Right forelimb (tissue), 1 donor: ENCODE measurements around the gene USP5.
"Not testable (repeated sequence)": the region's sequence is repeated elsewhere in the genome, so short reads cannot be mapped to it uniquely, and the experiment has no call there.

Experiments
- DNase-seq: peaks from one replicate; pipeline ENCODE4 v3.0.0-alpha.2; 2018

Gene USP5

DNA sequence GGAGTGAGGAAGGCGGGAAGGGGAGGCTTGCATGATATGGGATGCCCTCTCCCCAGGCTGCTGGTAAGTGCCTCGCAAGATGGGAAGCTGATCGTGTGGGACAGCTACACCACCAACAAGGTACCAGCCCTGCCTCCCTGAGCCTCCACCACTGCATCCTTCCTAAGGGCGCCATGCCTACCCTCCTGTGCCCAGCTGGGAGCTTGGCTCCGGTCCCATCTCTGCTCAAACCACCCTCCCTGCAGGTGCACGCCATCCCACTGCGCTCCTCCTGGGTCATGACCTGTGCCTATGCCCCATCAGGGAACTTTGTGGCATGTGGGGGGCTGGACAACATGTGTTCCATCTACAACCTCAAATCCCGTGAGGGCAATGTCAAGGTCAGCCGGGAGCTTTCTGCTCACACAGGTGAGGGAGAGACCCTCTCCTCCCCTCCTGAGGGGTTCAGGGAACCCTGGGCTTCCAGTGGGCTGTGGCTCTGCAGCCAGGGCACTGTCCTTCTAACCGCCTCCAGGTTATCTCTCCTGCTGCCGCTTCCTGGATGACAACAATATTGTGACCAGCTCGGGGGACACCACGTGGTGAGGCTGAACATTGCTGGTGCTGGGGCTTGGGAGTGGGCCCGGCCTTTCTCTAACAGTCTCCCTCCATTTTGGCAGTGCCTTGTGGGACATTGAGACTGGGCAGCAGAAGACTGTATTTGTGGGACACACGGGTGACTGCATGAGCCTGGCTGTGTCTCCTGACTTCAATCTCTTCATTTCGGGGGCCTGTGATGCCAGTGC is 8.6 kb upstream of the USP5 start:
- DNase-seq, result no peak

GRCh38 chr12:6845395-6845794 is 6.6 kb upstream of the USP5 start:
- DNase-seq, result no peak

DNA sequence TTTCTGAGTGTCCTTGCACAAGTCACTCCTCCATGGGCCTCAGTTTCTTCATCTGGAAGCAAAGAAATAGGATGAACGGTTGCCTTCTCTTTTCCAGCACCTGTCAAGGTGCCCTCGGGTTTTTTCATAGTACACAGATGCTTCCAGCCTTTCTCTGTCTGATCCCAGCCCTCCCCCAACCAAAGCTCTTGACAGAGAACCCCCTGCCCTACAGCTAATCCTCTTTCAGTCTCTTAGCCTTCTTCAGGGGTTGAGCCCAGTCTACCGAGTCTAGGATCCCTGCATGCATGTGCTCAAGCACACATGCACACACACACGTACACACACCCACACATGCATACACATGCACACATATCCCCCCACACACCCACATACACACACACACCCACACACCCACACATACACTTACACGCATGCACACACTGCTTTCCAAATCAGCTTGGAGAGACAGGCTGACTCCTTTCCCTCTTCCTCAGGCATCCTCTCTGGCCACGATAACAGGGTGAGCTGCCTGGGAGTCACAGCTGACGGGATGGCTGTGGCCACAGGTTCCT is 5.6 kb upstream of the USP5 start:
- DNase-seq, result no peak

- no peak for DNase-seq
Measured at GRCh38 chr12:6847676-6848075, 4.3 kb upstream of the USP5 start.

- DNase-seq, result no peak
Measured at GRCh38 chr12:6849427-6849826, 2.5 kb upstream of the USP5 start.

- no peak for DNase-seq
Measured at GRCh38 chr12:6849976-6850560, 1.9 kb upstream of the USP5 start.

- peak; percentile 56 for DNase-seq
Measured at GRCh38 chr12:6850796-6851152, 1.2 kb upstream of the USP5 start.

- DNase-seq, result peak; percentile 91
Measured at GRCh38 chr12:6851153-6851920, 613 bp upstream of the USP5 start, which contains the start of gene CDCA3. CDCA3 (minus strand) TSS chr12:6851286; CDS start chr12:6850952, 334 bp downstream.

DNA sequence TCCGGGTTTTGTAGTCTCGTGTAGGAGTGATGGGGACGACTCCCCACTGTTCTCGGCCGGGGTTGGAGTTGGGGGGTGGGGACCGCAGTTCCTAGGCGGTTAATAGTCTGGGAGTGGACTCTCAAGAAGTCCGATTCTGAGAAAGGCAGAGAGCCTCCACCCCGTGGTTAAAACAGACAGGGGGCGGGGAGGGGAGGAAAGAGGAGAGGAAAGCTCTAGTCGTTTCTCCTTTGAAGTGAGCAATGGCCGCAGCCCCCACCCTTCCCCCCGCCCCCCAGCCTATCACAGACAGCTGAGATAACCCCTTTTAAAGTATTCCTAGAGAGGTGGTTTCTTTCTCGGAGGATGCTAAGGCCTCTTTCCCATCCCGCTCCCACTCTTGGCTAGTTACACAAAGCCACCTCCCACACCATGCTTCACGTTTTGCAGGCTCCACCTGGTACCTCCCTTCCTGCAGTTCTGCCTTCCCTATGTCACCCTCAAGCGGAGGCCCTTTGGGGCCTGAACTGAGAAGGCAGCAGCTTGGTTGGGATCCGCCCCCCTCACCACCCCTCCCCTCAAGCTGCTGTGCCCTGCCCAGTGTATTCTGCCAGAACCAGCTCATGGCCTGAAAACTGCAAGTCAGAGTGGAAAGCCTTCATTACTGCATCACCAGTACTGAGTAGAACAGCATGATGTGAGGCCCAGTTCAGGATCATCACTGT is 853 bp downstream of the USP5 start:
- DNase-seq, result peak; percentile 63

DNA sequence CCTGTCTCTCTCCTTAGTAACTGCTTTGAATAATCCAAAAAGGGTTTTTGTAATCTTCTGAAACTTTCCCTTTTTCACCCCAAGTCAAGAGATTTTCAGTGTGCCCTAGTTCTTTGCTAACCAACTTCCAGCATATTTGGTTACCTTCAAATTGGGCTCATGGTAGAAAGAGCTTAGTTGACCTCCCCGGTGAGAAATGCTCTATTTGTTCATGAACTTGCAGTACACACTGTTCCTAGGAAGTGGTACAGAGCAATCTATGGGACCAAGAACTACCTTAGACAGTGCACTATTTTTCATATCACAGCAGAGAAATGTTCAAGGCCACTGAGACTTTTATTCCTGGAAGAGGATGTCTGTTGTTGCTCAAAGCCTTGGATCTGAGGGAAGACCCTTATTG is 1.7 kb downstream of the USP5 start:
- DNase-seq, result no peak

- no peak for DNase-seq
Measured at GRCh38 chr12:6854036-6854435, 2.1 kb downstream of the USP5 start.

DNA sequence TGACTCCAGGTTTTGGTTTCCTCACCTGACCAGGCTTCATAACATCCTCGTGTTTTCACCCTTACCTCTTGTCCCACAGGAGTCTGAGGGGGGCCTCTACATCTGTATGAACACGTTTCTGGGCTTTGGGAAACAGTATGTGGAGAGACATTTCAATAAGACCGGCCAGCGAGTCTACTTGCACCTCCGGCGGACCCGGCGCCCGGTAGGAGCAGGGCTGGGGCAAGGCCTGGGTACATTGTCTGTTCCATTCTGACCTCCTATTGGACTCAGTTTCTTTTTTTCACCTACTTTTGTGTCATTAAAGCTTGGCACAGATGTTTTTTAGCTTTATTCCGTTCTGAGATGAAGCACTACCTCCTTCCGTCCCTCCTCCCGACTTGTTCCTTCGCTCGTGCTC is 3.4 kb downstream of the USP5 start:
- no peak for DNase-seq

- DNase-seq, result no peak
Measured at GRCh38 chr12:6858799-6859198, 6.8 kb downstream of the USP5 start.

- DNase-seq, result no peak
Measured at GRCh38 chr12:6860116-6860515, 8.2 kb downstream of the USP5 start.

- no peak for DNase-seq
Measured at GRCh38 chr12:6860942-6861341, 9.0 kb downstream of the USP5 start.

DNA sequence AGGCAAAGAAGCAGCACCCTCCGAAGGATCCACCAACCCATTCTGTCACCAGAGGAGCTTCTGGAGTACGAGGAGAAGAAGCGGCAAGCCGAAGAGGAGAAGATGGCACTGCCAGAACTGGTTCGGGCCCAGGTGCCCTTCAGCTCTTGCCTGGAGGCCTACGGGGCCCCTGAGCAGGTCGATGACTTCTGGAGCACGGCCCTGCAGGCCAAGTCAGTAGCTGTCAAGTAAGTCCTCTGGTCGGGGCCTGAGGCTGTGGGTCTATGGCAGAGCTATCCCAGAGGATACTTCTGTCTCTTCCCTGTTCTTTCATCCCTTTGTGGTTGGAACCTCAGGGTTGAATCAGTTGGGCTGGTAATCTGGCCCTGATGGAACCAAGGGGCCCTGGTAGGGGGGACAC is 9.4 kb downstream of the USP5 start:
- DNase-seq, result no peak

DNA sequence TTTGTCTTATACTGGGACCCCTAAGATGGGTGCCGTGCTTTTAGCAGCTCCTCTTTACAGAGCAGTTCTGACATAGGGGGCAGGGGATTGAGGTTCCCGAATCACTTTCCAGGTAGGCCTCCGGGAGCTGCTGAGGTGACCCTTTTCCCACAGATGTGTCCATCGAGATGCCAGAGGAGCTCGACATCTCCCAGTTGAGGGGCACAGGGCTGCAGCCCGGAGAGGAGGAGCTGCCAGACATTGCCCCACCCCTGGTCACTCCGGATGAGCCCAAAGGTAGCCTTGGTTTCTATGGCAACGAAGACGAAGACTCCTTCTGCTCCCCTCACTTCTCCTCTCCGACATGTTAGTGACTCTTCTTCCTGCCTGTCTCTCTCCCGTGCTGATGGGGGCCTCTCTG is 11.1 kb downstream of the USP5 start:
- no peak for DNase-seq

DNA sequence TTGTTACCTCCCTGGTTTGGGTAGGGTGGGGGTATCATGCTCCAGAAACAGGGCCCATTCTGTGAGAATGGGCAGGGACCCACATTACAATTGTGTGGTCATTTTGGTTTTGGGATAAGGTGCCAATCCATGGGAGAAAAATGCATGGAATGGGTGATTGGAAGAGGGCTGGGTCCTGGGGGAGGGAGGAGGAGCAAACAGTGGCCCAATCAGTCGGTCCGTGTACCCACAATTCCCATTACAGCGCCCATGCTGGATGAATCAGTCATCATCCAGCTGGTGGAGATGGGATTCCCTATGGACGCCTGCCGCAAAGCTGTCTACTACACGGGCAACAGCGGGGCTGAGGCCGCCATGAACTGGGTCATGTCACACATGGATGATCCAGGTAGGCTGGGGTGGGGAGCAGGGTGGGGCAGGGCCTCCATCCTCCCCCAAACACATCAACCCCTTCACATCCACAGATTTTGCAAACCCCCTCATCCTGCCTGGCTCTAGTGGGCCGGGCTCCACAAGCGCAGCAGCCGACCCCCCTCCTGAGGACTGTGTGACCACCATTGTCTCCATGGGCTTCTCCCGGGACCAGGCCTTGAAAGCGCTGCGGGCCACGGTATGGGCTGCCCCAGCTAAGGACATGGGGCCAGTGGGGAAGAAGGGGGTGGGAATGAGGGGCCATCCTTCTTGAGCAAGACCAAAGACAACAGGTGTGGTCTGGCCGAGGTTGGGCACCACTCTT is 11.8 kb downstream of the USP5 start:
- DNase-seq, result no peak

DNA sequence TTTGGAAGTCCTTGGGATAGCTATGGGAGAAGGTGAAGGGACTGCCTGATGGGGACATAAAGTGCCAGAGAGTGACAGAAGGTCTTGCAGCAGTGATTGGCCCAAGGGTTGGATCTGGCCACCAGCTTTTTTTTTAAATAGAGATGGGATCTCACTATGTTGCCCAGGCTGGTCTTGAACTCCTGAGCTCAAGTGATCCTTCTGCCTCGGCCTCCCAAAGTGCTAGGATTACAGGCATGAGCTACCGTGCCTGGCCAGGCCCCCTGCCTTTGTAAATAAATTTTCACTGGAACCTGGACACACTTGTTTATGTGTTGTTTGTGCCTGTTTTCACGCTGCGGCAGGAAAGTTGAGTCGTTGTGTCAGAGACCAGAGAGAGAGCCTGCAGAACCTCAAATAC is 13.4 kb downstream of the USP5 start:
- DNase-seq, result not testable (repeated sequence)

GRCh38 chr12:6866163-6866919 is 14.4 kb downstream of the USP5 start:
- no peak for DNase-seq

GRCh38 chr12:6866920-6867412 is 15.0 kb downstream of the USP5 start:
- DNase-seq, result no peak
